Measurements from ENCODE around the gene UBE2M.
"Not testable (repeated sequence)": the region's sequence is repeated elsewhere in the genome, so short reads cannot be mapped to it uniquely, and the experiment has no call there.

UBE2M gene

GRCh38 chr19:58555369-58555885, 3.0 kb downstream of the UBE2M start:
- no peak for DNase-seq

DNA sequence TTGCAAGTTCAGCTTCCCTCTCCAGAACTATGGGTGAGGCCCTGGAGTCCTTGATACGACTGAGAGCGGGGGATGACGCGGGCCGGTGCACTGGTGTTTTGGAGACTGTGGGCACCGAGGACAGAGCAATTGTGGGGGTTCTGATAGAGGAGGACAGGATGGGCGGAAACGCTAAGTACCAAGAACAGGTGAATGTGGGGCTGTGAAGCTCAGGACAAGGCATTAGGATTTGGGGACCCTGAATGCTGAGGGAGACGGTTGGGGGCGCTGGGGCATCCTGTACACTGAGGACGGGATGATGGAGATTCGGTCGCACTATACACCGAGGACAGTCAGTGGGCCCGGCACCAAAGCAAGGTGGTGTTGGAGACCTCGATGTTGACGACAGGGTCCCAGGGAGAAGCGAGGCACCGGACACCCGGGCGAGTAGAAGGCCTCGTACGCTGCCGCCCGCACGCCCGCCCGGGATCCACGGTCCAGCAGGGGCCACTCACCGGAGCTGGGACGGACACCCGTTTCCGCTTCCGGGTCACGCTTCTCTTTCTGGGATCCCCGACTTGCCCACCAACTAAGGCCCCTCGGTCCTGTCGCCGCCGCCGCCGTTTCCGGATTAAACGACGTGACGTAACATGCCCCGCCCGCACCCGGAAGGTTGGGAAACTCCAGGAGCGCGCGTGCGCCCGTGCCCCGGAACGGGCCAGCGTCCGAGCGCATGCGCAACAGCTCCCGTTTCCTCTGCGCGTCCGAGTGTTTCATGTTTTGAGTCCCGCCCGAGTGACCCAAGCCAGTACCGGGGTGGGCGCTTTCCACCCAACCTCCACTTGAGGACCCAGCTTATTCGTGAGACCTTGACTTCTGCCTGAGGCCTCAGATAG, 3.7 kb downstream of the UBE2M start, which contains the start of gene CHMP2A:
Gene CHMP2A, minus strand, starts transcription at position 612 of the 875 bp plus-strand sequence. CDS start 893 bp downstream, outside the sequence.
- DNase-seq = peak; percentile 95

GRCh38 chr19:58553799-58554493, 4.5 kb downstream of the UBE2M start:
- DNase-seq = no peak

DNA sequence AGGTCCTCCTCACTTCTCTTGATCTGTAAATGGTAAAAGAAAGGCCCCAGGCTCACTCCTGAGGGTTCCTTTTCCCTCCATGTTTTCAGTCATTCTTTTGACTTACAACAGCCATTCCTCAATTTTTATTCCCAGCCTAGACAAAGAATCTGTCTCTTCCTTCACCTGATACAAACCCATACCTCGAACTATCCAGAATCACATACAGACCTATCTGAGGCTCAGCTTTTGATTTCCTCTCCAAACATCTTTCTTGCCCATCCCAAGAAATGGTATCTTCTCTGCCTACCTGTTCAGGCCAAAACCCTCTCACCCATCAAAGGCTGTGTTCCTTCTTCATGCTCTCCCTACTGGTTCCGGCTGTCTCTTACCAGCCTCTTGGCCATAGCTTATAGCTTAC, 5.8 kb downstream of the UBE2M start:
- DNase-seq = no peak

DNA sequence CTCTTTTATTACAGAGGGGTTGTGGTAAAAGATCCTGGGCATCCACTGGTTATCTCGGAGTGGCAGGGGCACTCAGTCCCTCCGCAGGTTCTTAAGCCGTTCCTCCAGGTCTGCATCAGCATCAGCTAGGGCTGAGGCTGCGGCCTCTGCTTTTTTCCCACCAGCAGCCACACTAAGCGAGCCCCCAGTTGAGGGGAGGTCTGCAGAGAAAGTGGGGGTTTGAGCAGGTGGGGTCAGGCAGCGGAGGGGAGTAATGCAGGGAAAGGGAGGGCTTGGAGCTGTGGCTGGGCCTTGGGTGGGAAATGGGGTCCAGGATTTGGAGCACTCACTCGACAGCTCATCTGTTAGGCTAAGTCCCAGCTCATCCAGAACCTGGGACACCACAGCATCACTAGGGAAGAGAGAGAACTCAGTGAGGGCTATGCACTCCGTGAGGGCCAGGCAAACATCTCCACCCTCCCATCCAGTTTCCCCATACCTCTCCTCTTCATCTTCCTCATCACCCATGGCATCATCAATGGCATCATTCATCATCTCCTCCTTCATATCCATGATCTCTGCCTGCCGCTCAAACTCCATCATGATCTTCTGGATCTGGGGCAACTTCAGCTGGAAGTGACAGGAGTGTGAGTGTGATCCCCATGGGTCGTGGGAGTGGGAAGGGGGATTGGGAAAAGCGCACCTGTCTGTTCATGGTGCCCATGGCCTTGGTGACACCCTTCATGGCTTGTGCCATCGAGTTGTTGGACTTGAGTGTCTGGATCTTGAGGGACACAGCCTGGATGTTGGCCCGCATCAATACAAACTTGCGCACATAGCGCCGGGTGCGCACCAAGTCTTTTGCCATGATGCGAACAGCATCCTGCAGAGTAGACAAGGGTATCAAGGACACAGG, 6.6 kb downstream of the UBE2M start:
- no peak for DNase-seq

DNA sequence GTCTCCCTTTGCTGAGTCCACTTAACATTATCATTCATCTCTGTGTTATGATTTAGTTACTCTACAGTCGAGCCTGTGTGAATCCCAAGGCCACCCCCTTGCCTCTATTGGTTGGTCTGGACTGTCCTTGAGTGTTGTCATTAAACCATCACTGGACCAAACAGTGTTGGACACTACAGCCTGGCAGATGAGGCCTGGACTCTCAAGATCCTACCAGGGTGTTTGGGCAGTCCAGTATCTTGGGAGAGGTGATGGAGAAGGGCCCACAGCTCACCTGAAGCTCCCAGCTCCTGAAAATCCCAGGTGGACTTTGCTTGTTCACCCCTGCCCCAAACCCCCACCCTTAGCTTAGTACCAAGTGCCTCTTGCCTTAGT, 7.3 kb downstream of the UBE2M start:
- DNase-seq = no peak

- DNase-seq = no peak
Measured at GRCh38 chr19:58550362-58551122, 7.9 kb downstream of the UBE2M start.

DNA sequence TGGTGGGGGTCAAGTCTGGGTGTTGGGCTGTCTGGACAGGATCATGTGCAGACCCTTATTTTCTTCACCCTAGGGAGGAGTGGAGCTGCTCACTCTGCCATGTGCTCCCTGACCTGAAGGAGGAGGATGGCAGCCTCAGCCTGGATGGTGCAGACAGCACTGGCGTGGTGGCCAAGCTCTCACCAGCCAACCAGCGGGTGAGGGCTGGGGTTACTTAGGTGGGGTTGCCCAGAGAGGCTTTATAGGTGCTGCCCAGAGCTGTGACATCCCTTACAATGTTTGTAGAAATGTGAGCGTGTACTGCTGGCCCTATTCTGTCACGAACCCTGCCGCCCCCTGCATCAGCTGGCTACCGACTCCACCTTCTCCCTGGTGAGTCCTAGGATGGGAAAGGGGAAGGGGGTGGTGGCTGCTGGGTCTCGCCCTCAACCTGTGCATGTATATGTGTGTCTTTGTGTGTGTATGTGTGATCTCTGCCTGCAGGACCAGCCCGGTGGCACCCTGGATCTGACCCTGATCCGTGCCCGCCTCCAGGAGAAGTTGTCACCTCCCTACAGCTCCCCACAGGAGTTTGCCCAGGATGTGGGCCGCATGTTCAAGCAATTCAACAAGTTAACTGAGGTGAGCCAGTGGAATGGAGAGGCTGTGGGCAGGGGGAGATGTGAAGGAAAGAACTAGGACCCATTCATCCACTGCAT, 8.6 kb downstream of the UBE2M start:
- DNase-seq = no peak

- DNase-seq = no peak
Measured at GRCh38 chr19:58548859-58549663, 9.3 kb downstream of the UBE2M start.

- DNase-seq = no peak
Measured at GRCh38 chr19:58547323-58548312, 10.8 kb downstream of the UBE2M start.

DNA sequence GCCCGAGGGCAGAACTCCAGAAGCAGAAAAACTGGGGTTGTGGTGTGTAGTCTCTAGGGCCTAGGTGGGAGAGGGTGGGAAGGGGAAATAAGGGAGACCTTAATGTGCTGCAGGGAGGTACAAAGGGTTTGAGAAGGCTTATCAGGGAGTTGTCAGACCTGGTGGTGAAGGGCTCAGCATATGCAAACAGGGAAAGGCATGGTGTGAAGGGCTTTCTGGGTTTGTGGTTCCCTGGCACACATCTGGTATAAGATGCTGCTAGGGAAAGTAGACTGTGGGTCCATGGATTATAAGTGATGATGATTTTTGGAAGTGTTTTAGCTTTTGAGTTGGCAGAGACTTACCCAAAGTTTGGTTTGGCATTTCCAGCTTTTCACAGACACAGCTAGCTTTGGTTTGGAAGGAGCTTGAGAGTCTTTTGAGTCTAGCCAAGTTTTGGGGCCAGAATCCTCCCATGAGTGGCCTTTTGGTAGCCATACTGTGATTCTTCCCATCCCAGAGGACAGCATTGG, 12.3 kb downstream of the UBE2M start:
- DNase-seq = no peak

DNA sequence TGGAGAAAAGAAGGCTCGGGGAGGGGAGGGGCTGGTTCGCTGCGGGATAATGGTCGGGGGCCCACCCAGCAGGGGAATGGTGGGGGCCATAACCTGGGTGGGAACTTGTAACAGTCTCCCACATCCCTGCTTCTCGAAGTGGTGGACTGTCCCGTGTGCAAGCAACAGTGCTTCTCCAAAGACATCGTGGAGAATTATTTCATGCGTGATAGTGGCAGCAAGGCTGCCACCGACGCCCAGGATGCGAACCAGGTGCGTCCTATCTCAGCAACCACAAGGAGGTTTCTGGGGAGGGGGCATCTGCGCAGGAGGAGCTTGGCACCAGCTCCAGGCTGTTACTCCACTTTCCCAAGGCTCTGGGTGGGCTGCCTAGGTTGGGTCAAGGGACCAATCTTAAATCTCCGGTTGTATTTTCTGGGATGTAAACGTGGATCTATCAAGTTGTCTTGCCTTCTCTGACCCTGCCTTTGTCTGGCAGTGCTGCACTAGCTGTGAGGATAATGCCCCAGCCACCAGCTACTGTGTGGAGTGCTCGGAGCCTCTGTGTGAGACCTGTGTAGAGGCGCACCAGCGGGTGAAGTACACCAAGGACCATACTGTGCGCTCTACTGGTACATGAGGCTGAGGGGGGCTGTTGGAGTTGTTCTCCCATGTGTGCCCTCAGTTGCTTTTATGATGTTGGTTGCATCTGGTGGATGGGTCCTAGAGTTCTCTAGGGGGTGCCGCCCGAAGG, 13.0 kb downstream of the UBE2M start:
- no peak for DNase-seq

- no peak for DNase-seq
Measured at GRCh38 chr19:58544591-58545285, 13.7 kb downstream of the UBE2M start.

- peak; percentile 99 for DNase-seq
Measured at GRCh38 chr19:58543826-58544590, 14.4 kb downstream of the UBE2M start, which contains the start of gene TRIM28. Gene TRIM28, plus strand, starts transcription at chr19:58544064. Its CDS starts 694 bp downstream, at chr19:58544758.

GRCh38 chr19:58542641-58543372, 15.6 kb downstream of the UBE2M start:
- not testable (repeated sequence) for DNase-seq

- not testable (repeated sequence) for DNase-seq
Measured at GRCh38 chr19:58539169-58539559, 19.2 kb downstream of the UBE2M start.

Data from retina (tissue), 1 donor.